ENCODE data around the gene NGDN.

GRCh38 chr14:23468704-23469126 is 788 bp upstream of the NGDN start:
- TF ChIP-seq CTCF (IDR thresholded peaks at IDR 0.05): no peak
- no peak for TF ChIP-seq POLR2AphosphoS5 (IDR thresholded peaks at IDR 0.05)
- no peak for TF ChIP-seq EP300 (IDR thresholded peaks at IDR 0.05)
